Measurements from ENCODE around the gene NRG2.

NRG2 gene

DNA sequence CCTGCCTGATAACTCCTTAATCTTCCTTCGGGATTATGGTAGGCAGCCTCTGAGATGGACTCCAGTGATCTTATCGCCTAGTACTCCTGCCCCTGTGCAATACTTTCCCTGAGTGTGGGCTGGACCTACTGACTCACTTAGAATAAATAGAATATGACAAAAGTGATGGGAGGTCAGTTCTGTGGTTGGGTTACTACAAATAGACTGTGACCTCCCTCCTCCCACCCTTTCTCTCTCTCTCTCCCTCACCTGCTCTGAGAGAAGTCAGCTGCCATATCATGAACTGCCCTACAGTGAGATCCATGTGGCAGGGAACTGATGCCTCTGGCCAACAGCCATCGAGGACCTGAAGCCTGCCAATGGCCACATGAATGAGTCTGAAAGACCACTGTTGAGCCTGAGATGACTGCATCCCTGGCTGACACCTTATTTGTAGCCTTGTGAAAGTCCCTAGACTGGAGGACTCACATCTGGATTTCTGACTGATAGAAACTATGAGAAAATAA, 31.7 kb downstream of the NRG2 start:
- no peak for DNase-seq (ENCODE audit: low read depth in 2 of 2, low spot score in 1 of 2)

- DNase-seq (ENCODE audit: low read depth in 2 of 2, low spot score in 1 of 2) = no peak
Measured at GRCh38 chr5:140010798-140011197, 32.3 kb downstream of the NRG2 start.

DNA sequence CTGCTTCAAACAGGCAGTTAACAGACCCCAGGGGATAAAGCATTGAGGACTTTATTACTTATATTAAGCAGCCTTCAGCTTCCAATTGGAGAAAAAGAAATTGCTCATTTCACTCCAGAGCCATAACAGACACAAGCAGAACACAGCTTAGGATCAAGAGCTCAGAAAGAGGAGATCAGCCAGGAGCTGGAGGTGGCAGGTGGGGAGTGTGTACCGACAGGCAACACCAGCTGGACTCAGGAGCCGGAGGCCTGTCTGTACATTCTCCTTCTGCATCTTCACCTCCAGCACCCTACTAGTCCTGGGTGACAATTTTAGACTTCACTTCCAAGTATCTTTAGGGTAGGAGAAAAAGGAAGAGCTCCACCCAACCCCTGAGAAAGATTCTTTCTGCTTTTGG, 35.8 kb downstream of the NRG2 start:
- DNase-seq (ENCODE audit: low read depth in 2 of 2, low spot score in 1 of 2) = no peak

GRCh38 chr5:140005145-140005591, 37.9 kb downstream of the NRG2 start:
- DNase-seq (ENCODE audit: low read depth in 2 of 2, low spot score in 1 of 2) = no peak

- DNase-seq (ENCODE audit: low read depth in 2 of 2, low spot score in 1 of 2) = no peak
Measured at GRCh38 chr5:140004174-140004573, 38.9 kb downstream of the NRG2 start.

GRCh38 chr5:140003519-140003918, 39.6 kb downstream of the NRG2 start:
- no peak for DNase-seq (ENCODE audit: low read depth in 2 of 2, low spot score in 1 of 2)

- DNase-seq (ENCODE audit: low read depth in 2 of 2, low spot score in 1 of 2) = no peak
Measured at GRCh38 chr5:140000332-140000731, 42.8 kb downstream of the NRG2 start.

DNA sequence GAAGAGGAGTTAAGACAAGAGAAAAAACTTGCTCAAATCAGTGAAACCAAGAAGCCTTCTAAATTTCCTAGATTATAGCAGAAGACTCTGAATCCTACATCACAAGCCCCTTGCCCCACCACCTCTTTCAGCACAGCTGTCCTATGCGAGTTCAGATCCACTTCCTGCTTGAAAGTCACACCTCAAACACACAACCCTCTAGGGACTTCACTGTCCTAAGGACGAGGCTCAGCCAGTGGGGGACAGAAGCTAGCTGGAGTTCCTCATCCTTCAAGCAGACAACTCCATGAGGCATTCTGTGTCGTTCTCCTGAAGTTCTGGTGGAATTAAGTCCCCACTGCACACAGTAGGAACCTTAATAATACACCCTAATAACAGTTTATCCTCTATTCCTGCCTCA, 44.3 kb downstream of the NRG2 start:
- DNase-seq (ENCODE audit: low read depth in 2 of 2, low spot score in 1 of 2) = no peak

DNA sequence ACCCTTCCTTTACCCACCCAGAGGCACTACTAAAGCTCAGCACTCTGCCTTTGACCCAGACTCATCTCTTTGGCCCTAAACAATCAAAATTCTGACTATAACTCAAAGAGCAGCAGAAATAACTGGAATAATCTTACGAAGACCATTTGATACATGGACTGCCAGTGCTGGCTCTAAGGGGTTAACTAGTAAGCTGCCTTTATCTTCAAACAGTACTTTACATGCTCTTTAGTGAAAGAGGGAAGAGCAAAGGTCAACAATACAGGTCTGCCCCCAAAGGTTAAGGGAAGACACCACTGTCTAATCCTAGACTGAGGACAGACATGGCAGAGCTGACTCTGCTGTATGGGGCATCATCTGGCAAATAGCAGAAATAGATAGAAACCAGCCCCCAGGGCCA, 45.8 kb downstream of the NRG2 start:
- no peak for DNase-seq (ENCODE audit: low read depth in 2 of 2, low spot score in 1 of 2)

DNA sequence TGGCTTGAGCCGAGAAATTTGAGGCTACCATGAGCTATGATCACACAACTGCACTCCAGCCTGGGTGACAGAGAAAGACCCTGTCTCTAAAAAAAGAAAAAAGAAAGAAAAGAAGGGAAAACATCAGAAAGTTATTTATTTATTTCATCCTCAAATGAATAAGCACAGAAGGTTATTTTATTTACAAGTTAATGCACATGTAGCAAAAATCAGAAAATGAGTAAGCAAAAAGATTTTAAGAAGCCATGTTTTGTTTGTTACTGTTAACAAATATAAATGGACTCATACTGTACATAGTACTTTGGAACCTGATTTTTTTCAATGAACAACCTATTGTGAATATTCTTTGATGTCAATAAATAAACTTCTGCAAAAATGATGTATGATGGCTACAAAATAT, 47.2 kb downstream of the NRG2 start:
- DNase-seq (ENCODE audit: low read depth in 2 of 2, low spot score in 1 of 2) = no peak

- no peak for DNase-seq (ENCODE audit: low read depth in 2 of 2, low spot score in 1 of 2)
Measured at GRCh38 chr5:139994234-139994633, 48.9 kb downstream of the NRG2 start.

DNA sequence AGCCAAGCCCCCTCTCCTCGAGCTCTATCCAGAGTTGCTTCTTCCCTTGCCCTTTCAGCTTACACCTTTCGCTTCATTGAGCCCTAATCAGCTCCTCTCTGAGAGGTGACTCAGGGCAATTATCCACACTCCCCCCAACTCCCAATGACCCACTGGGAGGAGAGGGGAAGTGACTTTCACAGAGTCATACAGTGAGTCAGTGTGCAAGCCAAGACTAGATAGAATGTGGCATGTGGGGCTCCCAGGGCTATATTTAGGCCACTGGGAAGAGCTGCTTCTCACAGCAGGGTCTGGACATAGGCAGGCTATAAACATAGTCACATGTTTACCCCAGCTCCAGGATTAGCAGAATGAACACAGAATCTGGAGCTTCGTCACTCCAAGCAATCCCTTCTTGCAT, 57.4 kb downstream of the NRG2 start:
- no peak for DNase-seq (ENCODE audit: low read depth in 2 of 2, low spot score in 1 of 2)

GRCh38 chr5:139985290-139985689, 57.8 kb downstream of the NRG2 start:
- DNase-seq (ENCODE audit: low read depth in 2 of 2, low spot score in 1 of 2) = no peak

GRCh38 chr5:139984816-139985215, 58.3 kb downstream of the NRG2 start:
- DNase-seq (ENCODE audit: low read depth in 2 of 2, low spot score in 1 of 2) = no peak

DNA sequence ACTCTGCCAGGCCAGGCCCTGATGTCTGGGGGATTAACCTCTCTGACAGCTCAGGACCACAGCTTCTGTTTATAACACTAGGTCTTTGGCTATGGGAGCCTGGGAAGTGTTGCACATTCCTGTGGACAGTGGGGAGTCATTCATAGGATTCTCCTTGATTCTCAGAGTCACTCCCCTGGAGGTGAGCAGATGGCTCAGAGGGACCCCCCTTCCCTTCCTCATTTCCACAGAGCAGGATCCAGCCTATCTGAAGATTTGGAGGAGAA, 60.2 kb downstream of the NRG2 start:
- no peak for DNase-seq (ENCODE audit: low read depth in 2 of 2, low spot score in 1 of 2)

DNA sequence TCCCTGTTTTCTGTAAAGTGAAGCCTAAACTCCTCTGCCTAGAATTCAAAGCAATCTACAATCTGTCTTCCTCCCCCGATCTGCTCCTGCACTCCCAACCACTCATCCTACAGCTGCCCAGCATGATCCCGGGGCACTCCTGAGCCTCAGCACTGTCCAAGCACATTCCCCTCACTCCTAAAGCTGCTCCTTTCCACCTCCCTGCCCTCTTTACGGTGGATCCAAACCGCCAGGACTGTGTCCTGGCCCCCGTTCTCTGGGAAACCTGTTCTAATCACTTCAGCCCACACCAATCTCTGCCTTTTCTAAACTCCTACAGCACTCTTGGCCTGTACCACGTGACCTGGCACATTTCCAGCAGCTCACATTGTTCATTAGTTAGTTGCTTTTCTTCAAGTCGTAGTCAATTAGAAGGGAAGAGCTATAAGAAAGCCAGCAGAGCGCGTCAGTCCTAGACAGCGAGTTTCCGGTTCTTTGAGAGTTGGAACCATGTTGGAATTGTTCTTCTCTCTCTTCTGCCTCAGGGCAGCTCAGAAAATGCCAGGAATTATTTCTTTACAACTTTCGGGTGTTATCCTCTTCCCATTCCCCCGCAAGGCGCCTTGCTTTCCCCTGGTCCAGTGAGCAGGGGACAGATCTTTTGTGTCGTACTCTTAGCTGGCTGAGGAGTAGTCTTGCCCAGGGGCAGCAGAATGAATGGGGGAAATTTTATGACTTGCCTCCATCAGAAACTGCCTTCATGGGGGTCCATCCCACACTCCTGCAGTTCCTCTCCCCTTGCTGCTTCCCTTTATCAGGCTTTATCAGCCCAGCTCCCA, 60.7 kb downstream of the NRG2 start:
- DNase-seq (ENCODE audit: low read depth in 2 of 2, low spot score in 1 of 2) = no peak

DNA sequence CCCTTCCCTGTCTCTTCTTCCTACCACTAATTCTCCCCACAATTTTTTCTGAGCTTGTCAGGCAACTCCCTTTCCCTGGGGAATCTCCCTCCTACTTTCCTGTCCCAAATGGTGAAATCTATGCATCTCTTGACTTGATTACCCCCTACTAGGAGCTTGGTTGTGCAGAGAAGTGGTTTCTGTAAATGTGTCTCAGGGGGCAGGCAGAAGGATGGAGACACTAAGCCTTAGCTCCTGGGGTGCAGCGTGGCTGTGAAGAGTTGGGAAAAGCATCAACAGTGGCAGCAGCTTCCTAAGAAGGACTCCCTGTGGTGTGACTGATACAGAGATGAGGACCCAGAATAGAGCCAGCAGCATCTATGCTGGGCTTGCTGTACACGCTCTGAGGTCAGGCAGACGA, 62.3 kb downstream of the NRG2 start:
- no peak for DNase-seq (ENCODE audit: low read depth in 2 of 2, low spot score in 1 of 2)

GRCh38 chr5:139979943-139980342, 63.2 kb downstream of the NRG2 start:
- DNase-seq (ENCODE audit: low read depth in 2 of 2, low spot score in 1 of 2) = no peak

- DNase-seq (ENCODE audit: low read depth in 2 of 2, low spot score in 1 of 2) = no peak
Measured at GRCh38 chr5:139979518-139979917, 63.6 kb downstream of the NRG2 start.

DNA sequence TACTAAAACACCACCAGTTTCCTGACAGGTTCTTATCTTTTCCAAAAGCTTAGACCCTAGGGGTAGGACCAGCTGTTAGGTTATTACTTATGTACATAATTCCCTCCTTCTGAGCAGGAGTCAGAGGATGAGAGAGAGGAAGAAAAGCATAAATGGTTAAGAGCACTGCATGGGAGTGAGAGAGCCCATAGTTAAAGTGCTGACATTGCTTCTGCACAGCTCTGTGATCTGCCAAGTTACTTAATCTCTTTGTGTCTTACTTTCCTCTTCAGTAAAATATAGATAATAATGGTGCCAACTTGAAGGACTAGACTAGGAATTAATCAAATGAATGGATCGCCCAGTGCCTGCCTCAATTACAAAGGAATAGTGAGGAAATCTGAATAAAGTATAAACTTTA, 66.4 kb downstream of the NRG2 start:
- DNase-seq (ENCODE audit: low read depth in 2 of 2, low spot score in 1 of 2) = no peak

DNA sequence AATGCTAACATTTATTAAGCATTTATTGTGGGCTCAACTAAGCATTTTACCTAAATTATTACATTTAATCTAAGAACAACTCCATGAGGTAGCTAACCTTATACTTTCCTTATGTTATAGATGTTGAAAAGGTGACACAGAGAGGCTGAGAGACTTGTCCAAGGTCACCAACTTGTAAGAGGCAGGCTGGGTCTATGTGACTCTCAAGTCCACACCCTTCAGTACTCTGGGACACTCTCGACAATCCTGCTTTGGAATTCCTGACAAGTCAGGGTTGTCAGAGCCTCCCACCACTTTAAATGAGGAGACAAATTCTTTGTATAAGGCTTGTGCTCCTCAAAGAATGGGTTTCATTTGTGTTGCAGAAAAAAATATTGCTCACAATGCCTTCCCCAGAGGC, 67.2 kb downstream of the NRG2 start:
- no peak for DNase-seq (ENCODE audit: low read depth in 2 of 2, low spot score in 1 of 2)

DNA sequence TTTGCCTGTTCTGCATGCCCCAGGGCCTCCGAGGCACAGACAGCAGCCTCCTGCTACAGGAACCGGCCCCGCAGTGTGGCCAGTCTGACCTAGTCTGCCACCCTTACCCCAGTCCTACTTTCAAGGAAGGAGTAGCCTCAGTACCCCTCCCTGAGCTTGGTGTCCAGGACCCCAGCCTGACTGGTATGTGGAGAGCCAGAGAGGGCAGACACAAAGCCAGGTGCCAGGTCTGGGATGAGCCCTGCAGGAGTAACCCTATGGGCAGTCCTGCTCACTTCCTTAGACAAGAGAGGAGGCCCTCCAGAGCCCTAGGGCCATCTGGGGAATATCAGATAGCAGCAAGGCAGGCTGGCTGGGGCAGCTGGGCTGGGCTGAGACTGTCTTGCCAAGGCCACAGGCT, 67.8 kb downstream of the NRG2 start:
- DNase-seq (ENCODE audit: low read depth in 2 of 2, low spot score in 1 of 2) = no peak

DNA sequence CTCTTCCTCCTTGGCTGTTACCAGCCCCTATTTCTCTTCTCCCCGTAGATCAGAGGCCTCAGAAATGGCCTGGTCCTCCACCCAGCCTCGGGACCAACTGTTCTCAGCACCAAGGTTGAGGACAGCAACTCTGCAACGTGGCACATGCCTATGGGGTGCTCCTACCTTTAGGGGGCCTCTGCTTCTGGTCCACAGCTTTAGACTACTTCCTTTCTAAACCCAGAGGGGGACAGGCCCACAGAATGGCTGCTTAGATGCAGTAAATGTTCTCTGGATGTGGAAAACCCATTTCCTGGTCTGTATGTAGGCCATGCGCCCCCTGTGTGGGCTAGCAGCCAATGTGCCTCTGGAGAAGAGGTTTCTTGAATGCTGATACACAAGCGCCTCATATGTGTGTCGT, 68.4 kb downstream of the NRG2 start:
- no peak for DNase-seq (ENCODE audit: low read depth in 2 of 2, low spot score in 1 of 2)

Measured in stimulated activated CD8-positive, alpha-beta memory T cell treated with anti-CD3 and anti-CD28 coated beads, Interleukin-4, amount 100 ng/mL, for 1 hour (primary cell).